Measurements from ENCODE around the gene TMEM179B.

Gene TMEM179B

GRCh38 chr11:62775646-62776045, 11.6 kb upstream of the TMEM179B start:
- in situ Hi-C loops (cut with MboI; ENCODE audit: low sequenced_read_pairs, unreplicated experiment): no loop called here
- no peak for TF ChIP-seq CTCF (IDR thresholded peaks at IDR 0.05; ENCODE audit: borderline replicate concordance, control extremely low read depth, extremely low read depth, insufficient read depth, missing control alignments)
- DNase-seq (ENCODE audit: low spot score): no peak

DNA sequence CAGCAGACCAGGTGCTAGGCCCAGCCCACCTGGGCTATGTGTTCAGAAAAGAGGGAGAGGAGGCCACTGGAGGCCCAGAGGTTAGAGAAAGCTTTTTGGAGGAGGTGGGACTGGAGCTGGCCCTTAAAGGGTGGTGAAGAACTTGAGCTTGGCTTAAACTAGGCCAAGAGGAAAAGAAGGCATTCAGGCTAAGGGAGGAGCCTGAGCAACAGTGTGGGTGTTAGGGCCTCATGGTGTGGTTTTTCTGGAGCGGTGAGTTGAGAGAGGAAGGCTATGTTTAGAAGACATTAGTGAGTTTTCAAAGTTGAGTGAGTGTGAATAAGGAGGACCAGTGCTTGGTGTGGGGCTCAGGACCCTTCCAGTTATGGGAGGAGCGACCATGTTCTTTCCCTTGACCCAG, 9.8 kb upstream of the TMEM179B start:
- peak; percentile 67 for DNase-seq (ENCODE audit: low spot score)
- TF ChIP-seq CTCF (IDR thresholded peaks at IDR 0.05; ENCODE audit: borderline replicate concordance, control extremely low read depth, extremely low read depth, insufficient read depth, missing control alignments): no peak
- in situ Hi-C loops (cut with MboI; ENCODE audit: low sequenced_read_pairs, unreplicated experiment): no loop called here

DNA sequence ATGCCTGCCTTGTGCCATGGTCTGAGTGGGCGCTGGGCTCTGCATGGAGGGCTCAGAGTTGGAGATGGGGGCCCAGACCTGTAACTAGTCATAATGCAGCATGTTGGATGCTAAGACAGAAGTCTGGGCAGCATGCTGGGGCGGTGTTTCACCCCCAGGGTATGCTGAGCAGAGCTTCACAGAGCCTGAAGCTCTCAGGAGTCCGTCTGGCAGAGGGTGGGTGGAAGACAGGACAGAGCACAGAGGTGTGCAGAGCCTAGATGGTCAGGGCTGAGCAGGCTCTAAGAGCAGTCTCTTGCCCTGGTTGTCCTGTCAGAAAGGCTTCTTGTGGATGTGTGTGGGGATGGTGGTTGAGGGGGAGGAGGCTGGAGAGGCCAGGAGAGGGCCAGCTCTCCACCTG, 8.8 kb upstream of the TMEM179B start:
- in situ Hi-C loops (cut with MboI; ENCODE audit: low sequenced_read_pairs, unreplicated experiment): no loop called here
- TF ChIP-seq CTCF (IDR thresholded peaks at IDR 0.05; ENCODE audit: borderline replicate concordance, control extremely low read depth, extremely low read depth, insufficient read depth, missing control alignments): no peak
- DNase-seq (ENCODE audit: low spot score): no peak

DNA sequence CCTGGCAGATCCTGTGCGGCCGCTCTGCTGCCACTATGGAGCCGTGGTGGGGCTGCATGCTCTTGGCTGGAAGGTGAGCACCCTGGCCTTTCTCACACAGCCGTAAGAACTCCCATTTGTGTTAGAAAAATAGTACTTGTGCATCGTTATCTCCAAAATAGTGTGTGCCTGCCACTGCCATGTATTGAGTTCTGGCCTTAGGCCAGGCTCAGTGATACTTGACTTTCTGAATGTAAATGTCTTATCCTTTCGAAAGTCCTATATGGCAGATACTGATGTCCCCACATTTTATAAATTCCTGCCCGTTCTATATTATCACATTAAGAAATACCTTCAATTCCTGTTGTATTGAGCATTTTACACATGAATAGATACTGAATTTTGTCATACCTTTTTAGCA, 4.4 kb upstream of the TMEM179B start:
- DNase-seq (ENCODE audit: low spot score): no peak
- TF ChIP-seq CTCF (IDR thresholded peaks at IDR 0.05; ENCODE audit: borderline replicate concordance, control extremely low read depth, extremely low read depth, insufficient read depth, missing control alignments): no peak
- in situ Hi-C loops (cut with MboI; ENCODE audit: low sequenced_read_pairs, unreplicated experiment): no loop called here

GRCh38 chr11:62786318-62787004, 741 bp upstream of the TMEM179B start:
- peak; percentile 94 for DNase-seq (ENCODE audit: low spot score)
- in situ Hi-C loops (cut with MboI; ENCODE audit: low sequenced_read_pairs, unreplicated experiment): no loop called here
- peak; percentile 100 for TF ChIP-seq CTCF (IDR thresholded peaks at IDR 0.05; ENCODE audit: borderline replicate concordance, control extremely low read depth, extremely low read depth, insufficient read depth, missing control alignments)

GRCh38 chr11:62788991-62789390, 1.8 kb downstream of the TMEM179B start:
- in situ Hi-C loops (cut with MboI; ENCODE audit: low sequenced_read_pairs, unreplicated experiment): no loop called here
- DNase-seq (ENCODE audit: low spot score): no peak
- no peak for TF ChIP-seq CTCF (IDR thresholded peaks at IDR 0.05; ENCODE audit: borderline replicate concordance, control extremely low read depth, extremely low read depth, insufficient read depth, missing control alignments)

All from GM13976 (cell line).